ENCODE results near the gene GLA.
A peak's percentile ranks its signal among the peaks of the same experiment; 100 is the strongest.

The GLA gene

DNA sequence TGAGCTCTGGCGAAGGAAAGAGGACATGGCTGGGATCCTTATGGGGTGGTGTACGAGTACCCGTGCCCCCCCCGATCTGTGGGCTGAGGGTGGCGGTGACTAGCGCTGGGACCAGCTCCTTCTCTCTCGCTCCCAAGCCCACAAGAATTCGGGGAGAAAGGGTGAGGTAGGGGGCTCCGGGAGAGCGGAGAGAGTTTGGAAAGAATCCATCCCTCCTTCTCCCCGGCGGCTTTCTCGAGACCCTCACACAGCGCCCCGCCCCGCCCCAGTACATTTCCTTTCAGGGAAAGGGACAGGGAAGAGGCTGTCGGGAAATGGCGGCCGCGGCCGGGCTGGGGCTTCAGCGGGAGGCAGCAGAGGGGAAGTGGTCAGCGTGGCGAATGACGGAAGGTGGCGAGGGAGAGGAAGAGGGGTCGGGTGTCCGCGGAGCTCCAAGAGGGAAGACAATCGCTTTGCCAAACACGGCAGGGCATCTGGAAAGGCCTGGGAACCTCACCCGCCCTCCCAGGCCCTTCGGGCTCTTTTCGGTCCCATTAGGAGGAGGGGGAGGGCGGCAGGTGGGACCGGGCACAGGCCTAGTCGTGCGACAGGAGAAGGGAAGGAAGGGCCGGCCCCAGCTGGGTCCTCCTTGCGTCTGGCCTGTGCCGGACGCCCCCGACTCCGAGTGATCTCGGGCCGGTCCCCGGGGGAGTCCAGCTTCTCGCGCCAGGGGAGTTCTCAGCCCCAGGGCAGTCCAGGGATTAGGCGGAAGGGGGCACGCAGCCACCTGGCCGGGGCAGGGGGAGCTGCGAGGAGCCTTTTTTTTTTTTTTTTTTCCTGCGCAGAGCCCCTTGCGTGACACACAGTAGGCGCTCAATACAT, 10.5 kb upstream of the GLA start:
- peak overlapping the region; percentile 81 for H3K27ac ChIP-seq (ENCODE audit: low read depth, low read length)
- peaks cover 12% of the 10 kb centered on the region for H3K36me3 ChIP-seq (ENCODE audit: control insufficient read depth, insufficient read depth, low read length)
- peak overlapping the region; percentile 71 for H3K4me3 ChIP-seq (ENCODE audit: low read depth, low read length)
- H3K4me1 ChIP-seq (ENCODE audit: control insufficient read depth, insufficient read depth, low read length) = 0 out of 2 replicates have a peak, but pooled peaks cover 5% of the 10 kb centered on the region
- no peaks in the 10 kb centered on the region for H3K27me3 ChIP-seq (ENCODE audit: control insufficient read depth, insufficient read depth, low read length)
- H3K9me3 ChIP-seq (ENCODE audit: control insufficient read depth, insufficient read depth, low read length) = peaks cover 17% of the 10 kb centered on the region
- H3K9ac ChIP-seq (ENCODE audit: low read depth, low read length) = peak overlapping the region; percentile 86

DNA sequence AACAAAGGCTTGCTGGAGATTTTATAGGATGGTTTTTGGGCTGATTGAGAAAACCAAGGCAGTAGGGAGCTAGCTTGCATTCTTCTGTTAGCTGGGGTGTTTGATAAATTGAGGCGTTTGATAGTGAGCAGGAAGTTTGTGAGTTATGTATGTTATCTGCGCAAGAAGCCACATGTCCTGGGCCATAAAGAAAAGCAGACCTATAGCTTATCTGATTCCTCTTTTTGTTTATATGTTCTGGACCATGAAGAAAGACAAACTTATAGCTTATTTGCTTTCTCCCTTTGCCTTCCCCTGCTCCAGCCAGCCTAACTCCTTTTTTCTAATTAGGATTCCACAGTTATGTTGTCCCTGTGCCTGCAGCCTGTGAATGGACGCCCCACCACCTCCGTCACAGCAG, 9.5 kb upstream of the GLA start:
- peak overlapping the region; percentile 71; the same call in 1 of the 2 replicates for H3K4me3 ChIP-seq (ENCODE audit: low read depth, low read length)
- H3K36me3 ChIP-seq (ENCODE audit: control insufficient read depth, insufficient read depth, low read length) = peaks cover 22% of the 10 kb centered on the region
- H3K27ac ChIP-seq (ENCODE audit: low read depth, low read length) = no peak overlapping the region
- H3K27me3 ChIP-seq (ENCODE audit: control insufficient read depth, insufficient read depth, low read length) = no peaks in the 10 kb centered on the region
- 0 out of 2 replicates have a peak, but pooled peaks cover 5% of the 10 kb centered on the region for H3K4me1 ChIP-seq (ENCODE audit: control insufficient read depth, insufficient read depth, low read length)
- no peak overlapping the region for H3K9ac ChIP-seq (ENCODE audit: low read depth, low read length)
- peaks cover 26% of the 10 kb centered on the region for H3K9me3 ChIP-seq (ENCODE audit: control insufficient read depth, insufficient read depth, low read length)

DNA sequence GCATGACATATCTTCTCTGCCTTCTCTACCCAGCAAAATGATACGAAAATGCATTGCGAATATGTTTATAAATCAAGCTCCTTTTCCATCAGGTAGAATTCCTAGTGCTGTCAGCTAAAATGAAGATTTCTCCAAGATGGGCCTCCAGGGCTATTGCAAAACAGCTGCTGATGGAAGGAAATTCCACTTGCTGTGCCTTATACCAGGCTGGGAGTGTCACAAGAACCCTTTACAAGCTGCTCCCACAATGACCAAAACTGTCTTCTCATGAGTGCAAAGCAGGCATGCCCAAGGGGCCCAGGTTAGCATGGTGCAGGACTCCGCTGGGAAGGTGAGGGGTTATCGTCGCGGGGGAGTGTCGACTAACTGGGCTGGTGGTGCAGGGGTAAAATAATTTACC, 9.0 kb upstream of the GLA start:
- Histone ChIP-seq H3K9ac (ENCODE audit: low read depth, low read length) (no peak overlapping the region), H3K4me3 (ENCODE audit: low read depth, low read length) (no peak overlapping the region; the same call in 1 of the 2 replicates), H3K36me3 (ENCODE audit: control insufficient read depth, insufficient read depth, low read length) (peaks cover 27% of the 10 kb centered on the region), H3K27me3 (ENCODE audit: control insufficient read depth, insufficient read depth, low read length) (no peaks in the 10 kb centered on the region), H3K4me1 (ENCODE audit: control insufficient read depth, insufficient read depth, low read length) (0 out of 2 replicates have a peak, but pooled peaks cover 5% of the 10 kb centered on the region), H3K27ac (ENCODE audit: low read depth, low read length) (no peak overlapping the region), H3K9me3 (ENCODE audit: control insufficient read depth, insufficient read depth, low read length) (peaks cover 31% of the 10 kb centered on the region)

DNA sequence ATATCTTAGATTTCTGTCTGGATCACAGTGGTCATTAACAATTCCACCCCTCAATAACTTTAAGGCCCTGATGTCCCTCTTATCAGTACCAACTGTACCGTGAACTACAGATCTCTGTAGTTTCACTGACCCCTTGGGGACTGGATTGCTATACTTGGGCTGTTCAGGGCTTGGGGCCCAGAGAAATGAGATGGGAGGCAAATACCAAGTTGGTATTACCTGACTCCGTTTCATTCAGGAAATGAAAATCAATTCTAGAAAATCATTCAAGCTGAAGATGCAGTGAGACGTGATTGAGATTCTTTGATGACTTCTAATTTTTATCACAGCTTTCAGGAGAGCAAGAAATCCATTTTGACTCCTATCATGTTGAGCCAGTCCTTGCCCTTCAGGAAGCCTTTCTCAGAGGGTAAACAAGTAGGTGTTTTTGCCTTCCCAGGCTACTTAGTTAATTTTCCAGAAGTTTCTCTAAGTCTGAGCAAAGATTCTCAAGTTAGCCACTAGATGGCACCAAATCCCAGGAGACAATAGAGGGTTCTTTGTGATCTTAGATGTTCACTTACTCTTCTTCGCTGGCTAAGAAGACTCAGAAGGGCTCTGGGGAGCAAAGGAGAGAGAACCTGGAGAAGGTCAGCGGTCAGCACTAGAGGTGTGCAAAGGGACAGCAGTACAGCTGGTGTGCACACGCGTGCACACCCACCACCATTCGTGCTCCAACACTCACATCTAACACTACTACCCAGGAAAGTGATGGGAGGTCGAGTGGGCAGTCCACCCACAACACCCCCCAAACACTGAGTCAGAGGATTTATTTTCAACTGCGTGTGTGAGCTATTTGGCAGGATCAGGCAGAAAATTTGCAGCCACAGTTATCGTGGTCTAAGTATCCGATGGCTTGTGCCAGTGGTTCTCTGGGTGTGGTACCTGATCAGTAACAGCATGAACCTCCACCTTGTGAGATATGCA, 7.7 kb upstream of the GLA start:
- H3K36me3 ChIP-seq (ENCODE audit: control insufficient read depth, insufficient read depth, low read length) = peaks cover 25% of the 10 kb centered on the region
- no peak overlapping the region for H3K9ac ChIP-seq (ENCODE audit: low read depth, low read length)
- H3K27me3 ChIP-seq (ENCODE audit: control insufficient read depth, insufficient read depth, low read length) = no peaks in the 10 kb centered on the region
- H3K4me3 ChIP-seq (ENCODE audit: low read depth, low read length) = no peak overlapping the region
- peak overlapping the region; percentile 23 for H3K27ac ChIP-seq (ENCODE audit: low read depth, low read length)
- peaks cover 29% of the 10 kb centered on the region for H3K9me3 ChIP-seq (ENCODE audit: control insufficient read depth, insufficient read depth, low read length)
- 0 out of 2 replicates have a peak, but pooled peaks cover 5% of the 10 kb centered on the region for H3K4me1 ChIP-seq (ENCODE audit: control insufficient read depth, insufficient read depth, low read length)

DNA sequence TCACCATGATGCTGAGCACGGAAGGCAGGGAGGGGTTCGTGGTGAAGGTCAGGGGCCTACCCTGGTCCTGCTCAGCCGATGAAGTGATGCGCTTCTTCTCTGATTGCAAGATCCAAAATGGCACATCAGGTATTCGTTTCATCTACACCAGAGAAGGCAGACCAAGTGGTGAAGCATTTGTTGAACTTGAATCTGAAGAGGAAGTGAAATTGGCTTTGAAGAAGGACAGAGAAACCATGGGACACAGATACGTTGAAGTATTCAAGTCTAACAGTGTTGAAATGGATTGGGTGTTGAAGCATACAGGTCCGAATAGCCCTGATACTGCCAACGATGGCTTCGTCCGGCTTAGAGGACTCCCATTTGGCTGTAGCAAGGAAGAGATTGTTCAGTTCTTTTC, 4.3 kb upstream of the GLA start:
- no peak overlapping the region for H3K4me3 ChIP-seq (ENCODE audit: low read depth, low read length)
- H3K27ac ChIP-seq (ENCODE audit: low read depth, low read length) = no peak overlapping the region
- H3K9me3 ChIP-seq (ENCODE audit: control insufficient read depth, insufficient read depth, low read length) = peaks cover 28% of the 10 kb centered on the region
- H3K27me3 ChIP-seq (ENCODE audit: control insufficient read depth, insufficient read depth, low read length) = no peaks in the 10 kb centered on the region
- H3K4me1 ChIP-seq (ENCODE audit: control insufficient read depth, insufficient read depth, low read length) = no peaks in the 10 kb centered on the region
- peaks cover 25% of the 10 kb centered on the region for H3K36me3 ChIP-seq (ENCODE audit: control insufficient read depth, insufficient read depth, low read length)
- H3K9ac ChIP-seq (ENCODE audit: low read depth, low read length) = no peak overlapping the region

DNA sequence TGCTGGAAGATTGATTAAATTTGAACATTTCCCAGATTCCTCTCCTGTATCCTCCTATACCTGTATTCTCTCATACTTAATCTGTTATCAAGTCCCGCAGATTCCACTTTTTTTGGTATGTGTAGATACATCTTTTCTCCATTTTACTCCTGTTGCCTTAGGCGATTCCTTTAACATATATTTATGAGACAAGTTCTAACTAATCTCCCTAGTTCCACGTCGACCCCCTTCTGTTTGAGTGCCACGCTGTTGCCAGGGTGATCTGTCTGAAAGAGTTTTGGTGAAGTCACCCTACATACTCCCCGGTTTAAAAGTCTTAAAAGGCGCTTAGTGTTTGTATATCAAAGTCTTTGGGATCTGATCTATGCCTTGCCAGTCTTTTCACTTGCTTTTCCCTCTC, 2.7 kb upstream of the GLA start:
- Histone ChIP-seq H3K36me3 (ENCODE audit: control insufficient read depth, insufficient read depth, low read length) (peaks cover 25% of the 10 kb centered on the region), H3K27ac (ENCODE audit: low read depth, low read length) (no peak overlapping the region), H3K9me3 (ENCODE audit: control insufficient read depth, insufficient read depth, low read length) (peaks cover 34% of the 10 kb centered on the region), H3K27me3 (ENCODE audit: control insufficient read depth, insufficient read depth, low read length) (no peaks in the 10 kb centered on the region), H3K4me3 (ENCODE audit: low read depth, low read length) (peak overlapping the region; percentile 76; the same call in 1 of the 2 replicates), H3K9ac (ENCODE audit: low read depth, low read length) (no peak overlapping the region), H3K4me1 (ENCODE audit: control insufficient read depth, insufficient read depth, low read length) (no peaks in the 10 kb centered on the region)

DNA sequence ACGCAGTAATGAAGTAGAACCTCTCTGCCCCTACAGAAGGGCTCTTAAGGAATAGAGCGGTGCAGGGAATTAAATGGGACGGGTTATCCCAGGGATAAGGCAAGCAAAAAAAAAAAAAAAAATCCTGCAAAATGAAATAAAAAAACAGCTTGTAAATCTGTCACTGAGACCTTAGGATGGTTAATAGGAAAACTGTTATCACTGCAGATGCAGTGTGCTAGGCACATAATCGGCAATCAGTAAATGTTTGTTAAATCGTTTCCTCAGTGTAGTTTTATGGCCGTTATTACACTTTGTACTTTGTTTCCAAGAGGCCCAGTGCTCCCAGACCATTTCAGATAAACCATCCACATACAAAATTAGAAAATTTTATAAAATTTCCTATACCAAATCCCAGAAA, 1.3 kb upstream of the GLA start:
- Histone ChIP-seq H3K9ac (ENCODE audit: low read depth, low read length) (peak overlapping the region; percentile 96), H3K27me3 (ENCODE audit: control insufficient read depth, insufficient read depth, low read length) (no peaks in the 10 kb centered on the region), H3K4me1 (ENCODE audit: control insufficient read depth, insufficient read depth, low read length) (no peaks in the 10 kb centered on the region), H3K27ac (ENCODE audit: low read depth, low read length) (no peak overlapping the region), H3K9me3 (ENCODE audit: control insufficient read depth, insufficient read depth, low read length) (peaks cover 37% of the 10 kb centered on the region), H3K36me3 (ENCODE audit: control insufficient read depth, insufficient read depth, low read length) (peaks cover 26% of the 10 kb centered on the region), H3K4me3 (ENCODE audit: low read depth, low read length) (peak overlapping the region; percentile 76)

DNA sequence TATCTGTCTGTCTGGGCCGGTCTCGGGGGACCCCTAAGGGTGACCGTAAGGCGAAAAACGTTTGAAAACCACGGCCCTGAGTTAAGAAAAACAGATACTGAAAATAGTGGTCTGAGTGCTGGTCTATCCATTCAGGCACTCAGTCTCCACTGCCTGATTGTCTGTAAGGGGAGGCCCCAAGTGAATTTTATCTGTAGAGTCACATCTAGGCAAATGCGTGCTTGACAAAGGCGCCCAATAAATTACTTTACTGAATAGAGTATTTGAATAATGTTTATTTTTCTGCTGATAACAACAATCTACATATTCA, 762 bp upstream of the GLA start:
- H3K9ac ChIP-seq (ENCODE audit: low read depth, low read length) = peak overlapping the region; percentile 96
- H3K27me3 ChIP-seq (ENCODE audit: control insufficient read depth, insufficient read depth, low read length) = no peaks in the 10 kb centered on the region
- peaks cover 27% of the 10 kb centered on the region for H3K36me3 ChIP-seq (ENCODE audit: control insufficient read depth, insufficient read depth, low read length)
- peak overlapping the region; percentile 76 for H3K4me3 ChIP-seq (ENCODE audit: low read depth, low read length)
- peak overlapping the region; percentile 88 for H3K27ac ChIP-seq (ENCODE audit: low read depth, low read length)
- H3K9me3 ChIP-seq (ENCODE audit: control insufficient read depth, insufficient read depth, low read length) = peaks cover 37% of the 10 kb centered on the region
- no peaks in the 10 kb centered on the region for H3K4me1 ChIP-seq (ENCODE audit: control insufficient read depth, insufficient read depth, low read length)

DNA sequence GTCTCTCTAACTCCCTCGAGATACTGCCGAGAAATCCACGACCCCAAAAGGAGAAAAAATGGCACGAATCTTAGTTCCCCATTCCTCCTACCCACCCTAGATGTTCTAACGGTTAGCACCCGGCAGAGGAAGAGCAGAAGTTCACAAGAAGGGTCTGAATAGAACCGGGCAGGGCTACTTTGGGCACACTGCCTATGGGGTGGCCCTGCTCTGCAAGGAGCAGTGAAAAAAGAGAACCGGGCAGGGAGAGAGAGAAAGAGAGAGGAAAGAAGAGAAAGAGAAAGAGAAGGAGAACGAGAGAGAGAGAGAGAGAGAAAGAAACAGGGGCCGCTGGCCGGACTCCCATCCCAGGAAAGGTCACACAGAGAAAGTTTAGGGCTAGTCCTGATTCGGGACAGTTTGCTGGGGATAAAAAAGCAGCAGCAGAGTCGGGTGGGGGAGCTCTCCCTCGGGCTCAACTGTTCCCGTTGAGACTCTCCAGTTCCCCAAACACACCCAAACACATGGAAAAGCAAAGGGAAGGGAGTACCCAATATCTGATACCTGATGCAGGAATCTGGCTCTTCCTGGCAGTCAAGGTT, 468 bp downstream of the GLA start:
- Histone ChIP-seq H3K9ac (ENCODE audit: low read depth, low read length) (peak overlapping the region; percentile 91), H3K36me3 (ENCODE audit: control insufficient read depth, insufficient read depth, low read length) (peaks cover 18% of the 10 kb centered on the region), H3K27ac (ENCODE audit: low read depth, low read length) (peak overlapping the region; percentile 94), H3K9me3 (ENCODE audit: control insufficient read depth, insufficient read depth, low read length) (peaks cover 27% of the 10 kb centered on the region), H3K4me1 (ENCODE audit: control insufficient read depth, insufficient read depth, low read length) (no peaks in the 10 kb centered on the region), H3K27me3 (ENCODE audit: control insufficient read depth, insufficient read depth, low read length) (no peaks in the 10 kb centered on the region), H3K4me3 (ENCODE audit: low read depth, low read length) (peak overlapping the region; percentile 76)

DNA sequence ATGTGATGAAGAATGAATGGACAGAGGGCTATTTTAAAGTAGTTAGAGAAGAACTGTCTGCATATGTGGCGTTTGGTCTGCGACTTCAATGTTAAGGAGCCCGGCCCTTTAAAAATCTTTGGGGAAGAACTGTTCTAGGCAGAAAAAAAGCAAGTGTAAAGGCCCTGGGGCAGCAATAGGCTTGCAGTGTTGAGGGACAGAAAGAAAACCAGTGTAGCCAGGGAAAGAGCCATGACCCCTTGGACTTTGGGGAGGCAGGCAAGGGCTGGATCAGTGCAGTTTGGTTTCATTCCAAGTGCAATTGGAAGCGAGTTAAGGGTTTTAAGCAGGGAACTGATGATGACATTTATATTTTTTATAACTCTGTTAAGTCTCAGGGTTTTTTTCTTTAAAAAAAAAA, 7.9 kb downstream of the GLA start:
- H3K27me3 ChIP-seq (ENCODE audit: control insufficient read depth, insufficient read depth, low read length) = no peaks in the 10 kb centered on the region
- no peak overlapping the region for H3K9ac ChIP-seq (ENCODE audit: low read depth, low read length)
- no peak overlapping the region for H3K27ac ChIP-seq (ENCODE audit: low read depth, low read length)
- no peaks in the 10 kb centered on the region for H3K4me1 ChIP-seq (ENCODE audit: control insufficient read depth, insufficient read depth, low read length)
- no peak overlapping the region for H3K4me3 ChIP-seq (ENCODE audit: low read depth, low read length)
- peaks cover 20% of the 10 kb centered on the region for H3K9me3 ChIP-seq (ENCODE audit: control insufficient read depth, insufficient read depth, low read length)
- H3K36me3 ChIP-seq (ENCODE audit: control insufficient read depth, insufficient read depth, low read length) = peaks cover 56% of the 10 kb centered on the region

All from HUES48 (cell line).